Stimulated activated naive CD8-positive, alpha-beta T cell treated with anti-CD3 and anti-CD28 coated beads, Interleukin-15, Interleukin-2, amounts not matched to agents 100 ng/mL and 50 ng/mL, for 24 hours (primary cell): ENCODE data around the gene MYL9.
"Not testable (repeated sequence)": the region's sequence is repeated elsewhere in the genome, so short reads cannot be mapped to it uniquely, and the experiment has no call there.

Source experiments
- H3K27ac Mint-ChIP-seq: one replicate; pipeline ENCODE4 v1.8.0; 2021; ENCODE audit warnings: mild to moderate bottlenecking, mixed read lengths
- H3K27me3 Mint-ChIP-seq: one replicate; pipeline ENCODE4 v1.8.0; 2021; ENCODE audit warnings: mixed read lengths
- H3K36me3 Mint-ChIP-seq: one replicate; pipeline ENCODE4 v1.8.0; 2021; ENCODE audit warnings: low read depth, mixed read lengths
- H3K4me1 Mint-ChIP-seq: one replicate; pipeline ENCODE4 v1.8.0; 2021; ENCODE audit warnings: low read depth, mixed read lengths
- H3K4me3 Mint-ChIP-seq: one replicate; pipeline ENCODE4 v1.8.0; 2021; ENCODE audit warnings: mild to moderate bottlenecking, mixed read lengths
- H3K9me3 Mint-ChIP-seq: one replicate; pipeline ENCODE4 v1.8.0; 2021; ENCODE audit warnings: mixed read lengths

The MYL9 gene

DNA sequence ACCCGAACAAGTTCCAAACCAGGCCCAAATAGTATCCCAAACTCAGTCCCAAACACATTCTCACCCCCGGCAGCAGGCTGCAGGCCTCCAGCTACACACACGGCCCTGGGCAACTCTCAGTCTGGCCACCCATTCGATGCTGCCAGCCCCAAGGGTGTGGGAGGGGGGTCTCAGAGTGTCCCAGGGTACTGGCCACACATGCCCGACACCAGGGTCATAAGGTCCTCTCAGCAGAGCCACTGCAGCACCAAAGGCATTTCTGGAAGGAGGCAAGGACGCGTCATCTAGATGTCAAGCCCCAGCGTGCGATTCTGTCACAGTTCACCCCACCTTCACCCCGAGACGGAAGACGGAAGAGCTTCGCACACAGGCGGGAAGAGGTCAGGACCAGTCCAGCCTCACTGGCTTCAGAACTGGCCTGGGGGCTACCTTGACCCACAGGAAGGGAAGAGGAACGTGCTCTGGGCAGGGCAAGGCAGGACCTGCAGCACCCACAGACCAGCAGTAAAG is 9.5 kb downstream of the MYL9 start:
- Mint-ChIP-seq H3K9me3 (no peaks in the 10 kb centered on the region), H3K27ac (no peak overlapping the region), H3K4me1 (no peaks in the 10 kb centered on the region), H3K4me3 (no peak overlapping the region), H3K36me3 (no peaks in the 10 kb centered on the region), H3K27me3 (no peaks in the 10 kb centered on the region)

DNA sequence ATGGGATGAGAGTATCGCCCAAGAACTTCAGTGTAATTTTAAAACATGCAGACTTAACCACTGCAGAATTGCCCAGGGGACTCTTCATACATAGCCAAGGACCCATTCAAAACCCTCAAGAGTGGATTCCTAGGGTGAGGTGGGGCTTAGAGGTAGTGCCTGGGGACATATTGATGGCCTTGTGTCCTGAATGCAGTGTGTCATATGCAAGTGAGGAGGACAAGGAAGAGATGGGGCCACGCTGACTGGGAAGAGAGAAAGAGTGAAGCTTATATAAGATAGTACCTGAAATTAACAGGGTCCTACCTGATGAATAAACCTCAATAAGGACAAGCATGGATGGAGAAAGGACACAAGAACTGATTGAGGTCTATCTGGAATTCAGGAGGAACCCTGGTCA is 13.9 kb downstream of the MYL9 start:
- Mint-ChIP-seq H3K27me3 (no peaks in the 10 kb centered on the region), H3K36me3 (no peaks in the 10 kb centered on the region), H3K4me1 (peaks cover 9% of the 10 kb centered on the region), H3K9me3 (no peaks in the 10 kb centered on the region), H3K27ac (no peak overlapping the region), H3K4me3 (no peak overlapping the region)

DNA sequence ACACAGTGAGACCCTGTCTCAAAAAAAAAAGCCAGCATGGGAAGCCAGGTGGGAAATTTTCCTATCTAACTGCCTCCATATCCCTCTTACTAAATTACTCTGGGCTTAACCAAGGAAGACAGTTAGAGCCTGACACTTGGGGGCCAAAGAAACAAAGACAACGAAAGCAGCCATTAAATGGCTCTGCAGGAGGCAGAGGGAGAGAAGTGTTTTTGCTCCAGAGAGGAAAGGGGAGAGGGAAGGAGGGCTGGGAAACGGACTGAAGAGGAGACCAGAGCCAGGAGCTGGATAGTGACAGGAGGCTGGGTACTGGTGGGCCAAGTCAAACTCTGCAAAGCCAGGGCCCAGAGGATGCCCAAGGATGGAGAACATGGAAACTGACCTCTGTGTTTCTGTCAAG is 21.4 kb downstream of the MYL9 start:
- H3K36me3 Mint-ChIP-seq: peaks cover 15% of the 10 kb centered on the region
- H3K27ac Mint-ChIP-seq: no peak overlapping the region
- H3K9me3 Mint-ChIP-seq: no peaks in the 10 kb centered on the region
- H3K4me1 Mint-ChIP-seq: peaks cover 3% of the 10 kb centered on the region
- no peaks in the 10 kb centered on the region for H3K27me3 Mint-ChIP-seq
- H3K4me3 Mint-ChIP-seq: no peak overlapping the region

DNA sequence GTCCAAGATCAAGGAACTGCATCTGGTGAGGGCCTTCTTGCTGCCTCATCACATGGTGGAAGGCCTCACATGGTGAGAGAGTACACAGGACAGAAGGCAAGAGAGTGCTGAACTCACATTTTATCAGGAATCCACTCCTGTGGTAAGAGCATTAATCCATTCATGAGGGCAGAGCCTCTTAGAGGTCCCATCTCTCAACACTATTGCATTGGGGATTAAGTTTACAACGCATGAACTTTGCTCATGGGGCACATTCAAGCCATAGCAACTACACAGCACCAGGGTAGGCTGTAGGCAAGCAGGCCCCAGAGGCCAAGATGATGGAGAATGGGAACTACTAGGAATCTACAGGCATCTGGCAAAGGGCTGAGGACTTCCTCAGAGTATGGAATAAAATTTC is 22.1 kb downstream of the MYL9 start:
- H3K27me3 Mint-ChIP-seq: no peaks in the 10 kb centered on the region
- H3K36me3 Mint-ChIP-seq: peaks cover 15% of the 10 kb centered on the region
- no peaks in the 10 kb centered on the region for H3K9me3 Mint-ChIP-seq
- H3K4me3 Mint-ChIP-seq: no peak overlapping the region
- H3K27ac Mint-ChIP-seq: no peak overlapping the region
- H3K4me1 Mint-ChIP-seq: peaks cover 3% of the 10 kb centered on the region

DNA sequence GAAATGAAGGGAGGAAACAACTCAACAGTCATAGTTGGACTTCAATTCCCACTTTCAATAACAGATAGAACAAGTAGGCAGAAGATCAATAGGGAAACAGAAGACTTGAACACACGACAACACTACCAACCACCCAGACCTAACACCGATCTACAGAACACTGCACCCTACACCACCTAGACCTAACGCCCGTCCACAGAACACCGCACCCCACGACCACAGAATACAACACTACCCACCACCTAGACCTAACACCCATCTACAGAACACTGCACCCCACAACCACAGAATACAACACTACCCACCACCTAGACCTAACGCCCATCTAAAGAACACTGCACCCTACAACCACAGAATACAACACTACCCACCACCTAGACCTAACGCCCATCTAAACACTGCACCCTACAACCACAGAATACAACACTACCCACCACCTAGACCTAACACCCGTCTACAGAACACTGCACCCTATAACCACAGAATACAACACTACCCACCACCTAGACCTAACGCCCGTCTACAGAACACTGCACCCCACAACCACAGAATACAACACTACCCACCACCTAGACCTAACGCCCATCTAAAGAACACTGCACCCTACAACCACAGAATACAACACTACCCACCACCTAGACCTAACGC is 22.9 kb downstream of the MYL9 start:
- not testable (repeated sequence) for H3K4me3 Mint-ChIP-seq, H3K27me3 Mint-ChIP-seq, H3K27ac Mint-ChIP-seq, H3K4me1 Mint-ChIP-seq, H3K9me3 Mint-ChIP-seq
- H3K36me3 Mint-ChIP-seq: peaks cover 15% of the 10 kb centered on the region

DNA sequence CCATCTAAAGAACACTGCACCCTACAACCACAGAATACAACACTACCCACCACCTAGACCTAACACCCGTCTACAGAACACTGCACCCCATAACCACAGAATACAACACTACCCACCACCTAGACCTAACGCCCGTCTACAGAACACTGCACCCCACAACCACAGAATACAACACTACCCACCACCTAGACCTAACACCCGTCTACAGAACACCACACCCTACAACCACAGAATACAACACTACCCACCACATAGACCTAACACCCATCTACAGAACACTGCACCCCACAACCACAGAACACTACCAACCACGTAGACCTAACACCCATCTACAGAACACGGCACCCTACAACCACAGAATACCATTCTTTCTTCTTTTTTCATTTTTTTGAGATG is 23.4 kb downstream of the MYL9 start:
- Mint-ChIP-seq H3K27ac (peak overlapping the region; percentile 74), H3K36me3 (peaks cover 15% of the 10 kb centered on the region)
- H3K27me3 Mint-ChIP-seq, H3K4me1 Mint-ChIP-seq, H3K9me3 Mint-ChIP-seq, H3K4me3 Mint-ChIP-seq: not testable (repeated sequence)

DNA sequence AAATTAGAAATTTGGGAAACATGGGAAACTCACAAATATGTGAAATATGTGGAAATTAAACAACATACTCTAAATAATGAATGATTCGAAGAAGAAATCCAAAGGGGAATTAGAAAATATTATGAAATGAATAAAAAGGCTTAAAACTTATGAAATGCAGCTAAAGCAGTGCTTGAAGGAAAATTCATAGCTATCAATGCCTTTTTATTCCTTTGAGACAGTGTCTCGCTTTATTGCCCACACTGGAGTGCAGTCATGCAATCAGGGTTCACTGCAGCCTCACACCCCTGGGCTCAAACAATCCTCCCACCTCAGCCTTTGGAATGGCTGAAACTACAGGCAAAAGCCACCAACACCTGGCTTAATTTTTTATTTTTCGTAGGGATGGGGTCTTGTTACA is 24.2 kb downstream of the MYL9 start:
- peaks cover 15% of the 10 kb centered on the region for H3K36me3 Mint-ChIP-seq
- H3K4me3 Mint-ChIP-seq: no peak overlapping the region
- H3K27me3 Mint-ChIP-seq: no peaks in the 10 kb centered on the region
- H3K9me3 Mint-ChIP-seq: no peaks in the 10 kb centered on the region
- no peak overlapping the region for H3K27ac Mint-ChIP-seq
- peaks cover 3% of the 10 kb centered on the region for H3K4me1 Mint-ChIP-seq

DNA sequence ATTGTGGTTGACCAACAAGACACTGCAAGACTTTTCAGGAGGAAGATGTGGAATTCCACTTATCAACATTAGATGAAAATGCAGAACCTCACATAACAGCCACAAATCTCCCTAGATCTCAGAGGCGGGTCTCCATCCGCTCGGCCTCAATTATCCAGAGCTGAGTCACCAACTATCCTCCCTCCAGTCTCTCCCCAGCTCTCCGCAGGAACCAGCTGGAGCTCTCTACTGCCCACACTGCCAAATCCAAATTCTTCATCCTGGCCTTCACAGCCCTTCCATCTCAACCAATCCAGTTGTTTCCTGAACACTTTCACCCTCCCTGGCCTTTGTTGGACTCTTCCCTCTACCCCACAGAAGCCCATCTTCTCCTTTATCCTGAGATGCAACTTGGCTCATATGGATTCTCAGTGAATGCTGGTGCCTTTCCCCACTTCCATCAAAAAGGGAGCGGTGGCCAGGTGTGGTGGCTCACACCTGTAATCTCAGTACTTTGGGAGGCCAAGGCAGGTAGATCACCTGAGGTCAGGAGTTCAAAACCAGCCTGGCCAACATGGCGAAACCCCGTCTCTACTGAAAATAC is 28.6 kb downstream of the MYL9 start:
- H3K36me3 Mint-ChIP-seq: peaks cover 16% of the 10 kb centered on the region
- H3K9me3 Mint-ChIP-seq: no peaks in the 10 kb centered on the region
- no peak overlapping the region for H3K4me3 Mint-ChIP-seq
- H3K4me1 Mint-ChIP-seq: peaks cover 22% of the 10 kb centered on the region
- no peaks in the 10 kb centered on the region for H3K27me3 Mint-ChIP-seq
- no peak overlapping the region for H3K27ac Mint-ChIP-seq

DNA sequence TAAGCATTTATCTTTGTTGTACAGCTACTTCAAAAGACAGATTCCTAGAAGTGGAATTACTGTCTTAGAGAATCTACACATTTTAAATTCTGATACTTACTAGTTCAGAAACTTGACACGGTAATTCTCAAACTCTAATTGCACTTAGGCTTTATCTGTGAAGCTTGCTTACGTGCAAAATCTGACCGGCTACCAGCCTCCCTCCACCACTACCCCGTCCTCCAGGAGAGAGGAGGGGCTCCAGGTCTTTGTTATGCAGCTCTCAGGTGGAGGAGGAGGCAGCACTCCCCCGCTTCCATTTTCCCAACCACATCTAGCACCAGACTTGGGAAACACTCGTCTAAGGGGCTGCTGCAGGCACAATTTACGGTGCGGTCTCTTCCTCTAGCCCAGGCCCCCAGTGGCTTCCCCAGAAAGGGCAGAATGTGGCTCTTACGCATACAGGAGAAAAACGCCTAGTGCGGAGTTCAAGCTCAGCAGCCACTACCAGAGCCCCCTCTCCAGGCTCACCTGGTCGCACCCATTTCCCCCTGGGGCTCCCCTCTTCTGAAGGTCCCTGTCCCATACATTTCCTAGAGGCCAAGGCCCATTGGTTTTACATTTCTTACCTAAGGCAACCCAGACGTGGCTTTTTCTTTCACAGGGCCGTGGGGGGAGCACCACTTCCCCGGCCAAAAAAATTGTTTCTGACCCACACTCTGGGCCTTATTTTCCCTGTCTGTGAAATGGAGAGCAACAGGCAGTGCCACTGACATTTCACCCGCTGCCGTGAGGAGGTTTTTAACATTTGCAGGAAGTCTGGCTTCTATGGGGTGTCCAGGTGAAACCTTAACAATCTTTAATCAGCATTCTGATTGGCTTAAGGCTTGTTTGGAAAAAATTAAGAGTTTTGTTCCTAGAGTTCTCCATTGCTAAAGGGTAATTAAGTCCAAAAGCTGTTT is 30.5 kb downstream of the MYL9 start:
- Mint-ChIP-seq H3K36me3 (peaks cover 18% of the 10 kb centered on the region), H3K4me1 (peaks cover 41% of the 10 kb centered on the region), H3K27ac (peak overlapping the region; percentile 98), H3K9me3 (no peaks in the 10 kb centered on the region), H3K4me3 (peak overlapping the region; percentile 92), H3K27me3 (no peaks in the 10 kb centered on the region)

DNA sequence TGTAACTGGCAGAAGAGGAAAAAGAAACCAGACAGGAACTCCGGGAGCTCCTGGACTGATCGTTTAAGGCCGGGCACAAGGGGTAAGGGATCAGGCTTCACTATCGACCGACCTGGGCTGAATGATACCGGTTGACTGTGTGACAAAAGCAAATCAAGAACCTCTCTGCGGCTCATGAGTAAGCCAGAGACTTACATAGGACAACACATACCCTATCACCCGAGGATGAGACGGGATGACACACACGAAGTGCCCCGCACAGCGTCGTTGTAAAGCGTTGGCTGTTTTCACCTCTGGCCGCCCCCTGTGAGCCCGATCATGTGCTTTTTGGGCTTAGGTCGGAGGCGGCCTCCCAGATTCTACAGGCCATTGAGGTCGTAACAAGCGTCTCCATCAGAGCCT is 31.4 kb downstream of the MYL9 start:
- Mint-ChIP-seq H3K9me3 (no peaks in the 10 kb centered on the region), H3K36me3 (peaks cover 17% of the 10 kb centered on the region), H3K27me3 (no peaks in the 10 kb centered on the region), H3K27ac (peak overlapping the region; percentile 98), H3K4me3 (peak overlapping the region; percentile 92), H3K4me1 (peaks cover 44% of the 10 kb centered on the region)

DNA sequence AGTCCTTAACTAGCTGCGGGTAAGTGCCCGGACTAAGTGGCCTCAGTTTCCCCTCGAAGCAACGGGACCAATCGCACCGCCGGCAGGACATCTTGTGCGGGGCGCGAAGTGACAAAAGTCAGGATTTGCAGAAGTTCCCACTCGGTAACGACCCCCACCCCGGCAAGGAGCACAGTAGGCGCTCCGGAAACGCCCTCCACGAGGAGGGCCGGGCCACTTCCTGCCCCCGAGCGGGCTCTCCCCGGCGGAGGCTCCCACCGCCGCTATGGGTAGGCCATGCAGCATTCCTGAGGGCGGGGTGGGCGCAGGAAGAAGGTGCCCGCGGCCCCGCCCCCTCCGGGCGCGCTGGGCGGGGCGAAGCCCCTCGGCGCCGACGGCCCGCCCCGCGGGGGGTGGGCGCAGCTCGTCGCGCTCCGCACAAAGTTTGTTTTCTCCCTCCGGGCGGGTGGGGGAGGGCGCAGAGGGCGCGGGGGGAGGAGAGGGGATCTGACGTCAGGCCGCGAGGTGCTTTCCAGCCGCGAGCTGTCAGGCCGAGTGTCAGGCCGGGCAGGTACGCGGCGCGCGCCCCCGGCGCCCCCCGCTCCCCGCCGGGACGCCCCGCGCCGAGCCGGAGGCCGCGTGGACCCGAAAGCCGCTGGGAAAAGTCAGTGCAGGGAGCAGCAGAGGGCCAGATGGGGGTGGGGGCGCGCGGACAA is 31.9 kb downstream of the MYL9 start, which contains the start of gene TGIF2:
Gene TGIF2 (plus strand): TSS at position 495 of the 695 bp plus-strand sequence. CDS start 5,178 bp downstream, outside the sequence.
- peak within 1 kb of the TSS; percentile 98 for H3K27ac Mint-ChIP-seq
- peaks cover 45% of the 10 kb centered on the region for H3K4me1 Mint-ChIP-seq
- peaks cover 20% of the 10 kb centered on the region for H3K36me3 Mint-ChIP-seq

DNA sequence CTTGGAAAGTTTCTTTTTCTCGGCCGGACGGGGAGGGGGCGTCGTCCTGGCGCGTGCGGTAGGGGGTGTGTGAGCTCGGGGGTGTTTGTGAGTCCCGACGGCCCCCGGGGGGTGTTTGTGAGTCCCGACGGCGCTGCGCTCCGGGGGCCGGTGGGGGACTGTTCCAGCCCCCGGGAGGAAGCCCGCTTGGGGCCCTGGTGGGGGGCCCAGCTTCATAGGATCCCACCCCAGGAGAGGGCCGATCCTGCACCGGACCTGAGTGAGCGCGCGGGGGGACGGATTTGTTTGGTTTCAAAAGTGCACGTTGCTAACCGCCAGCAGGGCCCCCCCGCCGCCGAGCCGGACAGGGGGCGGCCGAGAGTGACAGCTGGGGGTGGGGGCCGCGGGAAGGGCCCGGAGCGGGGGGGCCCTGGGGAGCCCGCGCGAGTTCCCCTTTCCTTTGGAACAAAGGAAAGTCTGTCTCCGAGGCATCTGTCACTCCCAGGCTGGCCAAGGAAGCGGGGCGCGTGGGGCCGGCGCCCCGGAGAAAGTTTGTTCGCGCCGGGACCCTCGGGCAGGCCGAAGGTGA is 32.6 kb downstream of the MYL9 start:
- Mint-ChIP-seq H3K4me3 (peak overlapping the region; percentile 98), H3K27ac (peak overlapping the region; percentile 58), H3K9me3 (no peaks in the 10 kb centered on the region), H3K4me1 (peaks cover 45% of the 10 kb centered on the region), H3K27me3 (no peaks in the 10 kb centered on the region), H3K36me3 (peaks cover 24% of the 10 kb centered on the region)

More for the DNA sequence above, 31.9 kb downstream of the MYL9 start, which contains the start of gene TGIF2:
- H3K9me3 Mint-ChIP-seq: no peaks in the 10 kb centered on the region
- H3K4me3 Mint-ChIP-seq: peak within 1 kb of the TSS; percentile 98
- no peaks in the 10 kb centered on the region for H3K27me3 Mint-ChIP-seq

DNA sequence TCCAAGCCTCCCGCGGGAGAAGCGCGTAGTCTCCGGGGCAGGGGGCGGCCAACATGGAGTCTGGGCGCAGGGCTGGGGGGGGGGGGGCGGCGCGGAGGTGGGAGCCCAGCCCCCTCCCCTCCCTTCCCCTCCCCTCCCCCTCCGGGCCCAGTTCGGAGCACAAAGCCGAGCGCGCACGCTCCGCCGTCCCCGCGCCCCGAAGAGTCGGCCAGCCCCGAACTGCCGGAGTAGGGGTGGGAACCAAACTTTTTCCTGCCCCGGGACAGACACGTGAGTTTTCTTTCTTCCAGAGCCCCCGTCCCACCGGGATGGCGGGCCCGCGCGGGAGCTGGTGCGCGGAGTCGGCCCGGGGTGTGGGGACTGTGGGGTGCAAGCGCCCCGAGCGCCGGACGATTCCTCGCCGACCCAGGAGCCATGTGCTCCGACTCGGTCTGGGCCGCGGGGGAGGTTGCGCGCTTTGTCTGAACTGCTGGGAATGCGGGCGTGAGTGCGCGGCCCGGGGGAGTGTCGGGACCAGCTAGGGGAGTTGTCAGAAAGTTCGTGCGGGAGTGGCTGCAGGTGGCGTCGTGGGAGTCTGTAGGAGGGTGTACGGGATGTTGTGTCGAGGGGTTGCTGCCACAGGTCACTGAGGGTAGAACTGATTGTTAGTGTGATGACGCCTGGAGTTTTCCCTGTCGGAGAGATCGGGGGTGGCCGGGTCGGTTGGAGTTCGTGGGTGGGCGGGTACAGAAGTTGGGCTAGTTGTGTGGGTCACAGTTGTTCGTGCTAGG is 33.2 kb downstream of the MYL9 start:
- peaks cover 45% of the 10 kb centered on the region for H3K4me1 Mint-ChIP-seq
- H3K9me3 Mint-ChIP-seq: no peaks in the 10 kb centered on the region
- H3K4me3 Mint-ChIP-seq: peak overlapping the region; percentile 98
- H3K27ac Mint-ChIP-seq: peak overlapping the region; percentile 97
- H3K36me3 Mint-ChIP-seq: peaks cover 29% of the 10 kb centered on the region
- H3K27me3 Mint-ChIP-seq: no peaks in the 10 kb centered on the region

DNA sequence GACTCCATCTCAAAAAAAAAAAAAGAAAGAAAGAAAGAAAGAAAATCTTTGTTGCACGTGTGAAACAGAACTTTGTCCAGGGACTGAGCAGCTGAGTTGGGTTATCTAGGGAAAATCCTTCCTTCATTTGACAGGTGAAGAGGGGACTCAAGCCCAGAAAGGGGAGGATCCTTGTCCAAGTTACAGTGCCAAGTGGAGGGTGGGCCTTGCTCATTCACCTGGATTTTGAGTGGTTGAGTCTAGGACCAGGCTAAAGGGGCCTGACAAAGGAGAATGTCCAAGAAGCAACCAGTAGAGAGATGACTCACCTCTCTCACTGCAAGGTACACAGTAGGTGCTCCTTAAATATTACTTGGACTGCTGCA is 34.7 kb downstream of the MYL9 start:
- H3K4me3 Mint-ChIP-seq: peak overlapping the region; percentile 98

More for the DNA sequence above, 34.7 kb downstream of the MYL9 start:
- Mint-ChIP-seq H3K9me3 (no peaks in the 10 kb centered on the region), H3K4me1 (peaks cover 51% of the 10 kb centered on the region), H3K27me3 (no peaks in the 10 kb centered on the region), H3K36me3 (peaks cover 39% of the 10 kb centered on the region), H3K27ac (peak overlapping the region; percentile 52)
